Stimulated activated CD8-positive, alpha-beta memory T cell treated with anti-CD3 and anti-CD28 coated beads, Interleukin-7, amount 100 ng/mL, for 48 hours (primary cell): ENCODE data around the gene HIF3A.

Experiments used
- DNase-seq, 2 donors: peaks; one replicate each; pipeline ENCODE4 v3.0.0-alpha.2; 2020; ENCODE audit warnings: low read depth in 1 of 2; ENCODE audit errors: extremely low read depth in 1 of 2

Gene HIF3A

GRCh38 chr19:46326608-46327007, 29.8 kb downstream of the HIF3A start:
- DNase-seq = no peak

DNA sequence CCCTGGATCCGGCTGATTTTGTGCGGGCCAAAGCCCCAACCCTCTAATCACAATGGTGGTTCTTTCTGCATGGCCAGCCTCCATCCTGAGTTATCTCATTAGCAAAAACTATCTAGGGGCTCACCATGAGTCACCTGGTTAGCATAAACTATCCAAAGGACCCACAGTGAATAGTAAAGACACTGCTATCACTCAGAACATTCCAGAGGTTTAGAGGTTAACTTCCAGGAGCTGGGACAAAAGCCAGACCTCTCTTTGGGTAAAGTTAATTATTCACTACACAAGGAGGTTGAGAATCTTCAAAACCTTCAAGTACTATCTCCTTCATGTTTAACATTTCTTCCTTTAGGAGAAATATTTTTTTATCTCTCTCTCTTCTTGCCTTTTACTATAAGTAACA, 31.2 kb downstream of the HIF3A start:
- no peak for DNase-seq

GRCh38 chr19:46330319-46330918, 33.6 kb downstream of the HIF3A start:
- DNase-seq = no peak

DNA sequence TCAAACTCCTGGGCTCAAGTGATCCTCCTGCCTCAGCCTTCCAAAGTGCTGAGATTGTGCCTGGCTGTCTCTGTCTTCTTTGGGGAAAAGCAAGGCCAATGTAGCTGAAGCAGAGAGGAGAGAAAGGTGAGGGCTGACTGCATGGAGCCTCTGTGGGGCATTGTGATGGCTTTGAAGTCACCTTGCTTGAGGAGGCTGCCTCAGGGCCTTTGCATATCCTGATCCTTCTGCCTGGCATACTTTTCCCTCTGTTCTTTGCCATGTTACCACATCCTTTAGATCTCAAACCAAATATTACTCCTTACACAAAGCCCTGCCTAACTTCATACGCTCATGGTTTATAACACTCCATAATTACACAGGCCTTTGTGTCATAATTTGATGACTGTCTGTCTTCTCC, 40.6 kb downstream of the HIF3A start:
- no peak for DNase-seq

- no peak for DNase-seq
These were observed 42.6 kb downstream of the HIF3A start for GRCh38 chr19:46339446-46339845.

- DNase-seq = no peak
These were observed 43.3 kb downstream of the HIF3A start for GRCh38 chr19:46340051-46340659.

- no peak for DNase-seq
These were observed 45.1 kb downstream of the HIF3A start for GRCh38 chr19:46341937-46342336.

- DNase-seq = no peak
These were observed 47.5 kb downstream of the HIF3A start for GRCh38 chr19:46344363-46344762.

- DNase-seq = no peak
These were observed 48.3 kb downstream of the HIF3A start for GRCh38 chr19:46345157-46345556.

- DNase-seq = peak; percentile 85 to 86
These were observed 50.2 kb downstream of the HIF3A start, which contains the start of gene PPP5C for GRCh38 chr19:46346821-46347571. Gene PPP5C (plus strand): TSS chr19:46347087. CDS start chr19:46347097, 10 bp downstream.

- DNase-seq = no peak
These were observed 50.7 kb downstream of the HIF3A start for GRCh38 chr19:46347572-46347883.

DNA sequence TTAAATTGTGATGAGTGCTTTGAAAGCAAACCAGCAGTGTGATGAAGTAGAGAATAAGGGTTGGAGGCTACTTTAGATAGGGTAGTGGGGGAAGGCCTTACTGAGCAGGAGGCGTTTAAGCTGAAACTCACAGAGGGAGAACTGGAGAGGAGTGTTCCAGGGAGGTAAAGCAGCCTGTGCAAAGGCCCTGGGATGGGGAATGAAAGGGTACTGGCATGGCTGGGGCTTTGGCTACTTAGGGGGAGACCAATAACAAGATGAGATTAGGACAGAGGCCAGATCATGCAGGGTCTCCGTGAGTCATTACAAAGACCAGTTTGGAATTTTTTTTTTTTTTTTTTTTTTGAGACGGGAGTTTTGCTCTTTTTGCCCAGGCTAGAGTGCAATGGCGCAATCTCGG, 51.1 kb downstream of the HIF3A start:
- no peak for DNase-seq

GRCh38 chr19:46349311-46349993, 52.6 kb downstream of the HIF3A start:
- DNase-seq = no peak

DNA sequence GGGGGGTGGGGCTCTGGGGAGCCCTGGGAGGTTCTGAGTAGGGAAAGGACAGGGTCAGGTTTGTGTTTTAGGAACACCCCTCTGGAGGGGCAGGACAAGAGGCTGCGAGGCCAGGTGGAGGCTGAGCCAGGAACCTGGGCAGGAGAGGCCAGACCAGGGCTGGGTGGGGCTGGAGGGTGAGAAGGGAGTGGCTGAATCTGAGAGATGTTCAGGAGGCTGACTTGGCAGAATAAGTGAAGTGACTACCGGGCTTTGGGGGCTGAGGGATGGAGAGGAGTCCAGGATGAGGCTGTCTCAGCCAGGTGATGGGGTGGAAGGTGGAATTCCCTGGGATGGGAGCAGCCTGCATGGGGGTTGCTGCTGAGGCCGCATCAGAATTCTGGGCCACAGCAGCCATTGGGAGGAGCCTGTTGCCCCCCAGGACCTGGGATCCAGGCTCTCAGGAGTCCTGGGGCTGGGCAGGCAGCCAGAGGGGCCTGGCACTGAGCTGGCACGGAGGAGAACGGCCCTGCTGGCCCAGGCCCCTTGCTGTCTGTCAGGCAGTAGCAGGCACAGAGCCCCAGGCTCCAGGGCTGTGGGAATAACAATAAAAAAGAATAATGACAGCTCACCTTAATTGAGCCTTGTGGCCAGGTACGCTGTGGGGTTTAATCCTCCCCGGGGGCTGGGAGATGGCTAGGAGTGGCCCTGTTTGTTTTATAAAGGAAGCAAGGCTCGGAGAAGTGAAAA, 53.4 kb downstream of the HIF3A start:
- DNase-seq = no peak

DNA sequence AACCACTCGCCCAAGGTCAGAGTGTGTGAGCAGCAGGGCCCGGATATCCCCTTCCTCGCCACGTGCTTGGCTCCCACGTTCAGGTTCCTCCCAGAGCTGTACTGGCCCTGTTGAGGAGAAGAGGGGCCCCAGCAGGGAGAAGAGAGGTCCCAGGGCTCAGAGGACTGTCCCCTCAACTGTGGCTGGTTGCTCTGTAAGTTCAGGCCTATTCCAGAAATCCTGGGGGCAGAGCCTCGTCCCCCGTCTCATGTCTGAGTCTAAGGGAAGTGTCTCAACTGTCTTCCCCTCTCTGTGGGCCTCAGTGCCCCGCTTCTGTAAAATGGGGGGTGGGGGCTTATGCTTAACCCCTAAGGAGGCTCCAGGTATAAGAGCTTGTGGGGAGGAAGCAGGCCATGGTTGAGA, 53.9 kb downstream of the HIF3A start:
- no peak for DNase-seq

DNA sequence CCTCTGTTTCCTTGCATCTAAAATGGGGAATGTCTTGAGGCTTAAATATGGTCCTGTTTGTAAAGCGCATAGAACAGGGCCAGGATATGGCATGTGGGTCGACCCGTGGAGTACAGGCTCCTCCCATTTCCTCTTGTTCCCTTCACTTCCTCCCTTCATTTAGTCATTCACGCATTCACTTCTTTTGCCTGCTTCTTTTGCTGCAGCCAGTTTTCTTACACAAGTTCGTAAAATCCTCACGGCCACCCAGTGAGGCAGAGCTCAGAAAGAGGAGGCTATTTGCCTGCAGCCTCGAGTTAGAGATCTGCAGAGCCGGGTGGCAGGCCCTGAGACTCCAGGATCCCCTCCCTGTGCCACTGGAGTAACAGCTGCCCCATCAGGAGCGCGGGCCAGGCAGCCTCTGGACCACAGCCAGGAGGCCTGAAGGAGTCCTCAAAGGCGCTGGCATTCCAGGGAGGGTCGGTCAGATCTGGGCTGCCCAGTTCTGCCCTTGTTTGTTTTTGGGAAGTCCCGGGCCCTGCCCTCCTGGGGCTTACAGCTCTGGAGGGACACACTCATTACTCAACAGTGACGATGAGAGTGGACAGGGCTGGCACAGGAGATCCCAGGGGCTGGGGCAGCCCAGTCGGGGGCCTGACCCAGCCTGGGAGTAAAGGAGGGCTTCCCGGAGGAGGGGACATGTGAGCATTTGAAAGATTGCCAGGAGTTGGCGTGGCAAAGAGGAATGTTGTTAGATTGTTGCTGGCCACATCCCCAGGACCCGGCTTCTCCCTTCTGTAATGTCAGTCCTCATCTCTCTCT, 54.6 kb downstream of the HIF3A start:
- no peak for DNase-seq

GRCh38 chr19:46353730-46354528, 57.1 kb downstream of the HIF3A start:
- DNase-seq = no peak

DNA sequence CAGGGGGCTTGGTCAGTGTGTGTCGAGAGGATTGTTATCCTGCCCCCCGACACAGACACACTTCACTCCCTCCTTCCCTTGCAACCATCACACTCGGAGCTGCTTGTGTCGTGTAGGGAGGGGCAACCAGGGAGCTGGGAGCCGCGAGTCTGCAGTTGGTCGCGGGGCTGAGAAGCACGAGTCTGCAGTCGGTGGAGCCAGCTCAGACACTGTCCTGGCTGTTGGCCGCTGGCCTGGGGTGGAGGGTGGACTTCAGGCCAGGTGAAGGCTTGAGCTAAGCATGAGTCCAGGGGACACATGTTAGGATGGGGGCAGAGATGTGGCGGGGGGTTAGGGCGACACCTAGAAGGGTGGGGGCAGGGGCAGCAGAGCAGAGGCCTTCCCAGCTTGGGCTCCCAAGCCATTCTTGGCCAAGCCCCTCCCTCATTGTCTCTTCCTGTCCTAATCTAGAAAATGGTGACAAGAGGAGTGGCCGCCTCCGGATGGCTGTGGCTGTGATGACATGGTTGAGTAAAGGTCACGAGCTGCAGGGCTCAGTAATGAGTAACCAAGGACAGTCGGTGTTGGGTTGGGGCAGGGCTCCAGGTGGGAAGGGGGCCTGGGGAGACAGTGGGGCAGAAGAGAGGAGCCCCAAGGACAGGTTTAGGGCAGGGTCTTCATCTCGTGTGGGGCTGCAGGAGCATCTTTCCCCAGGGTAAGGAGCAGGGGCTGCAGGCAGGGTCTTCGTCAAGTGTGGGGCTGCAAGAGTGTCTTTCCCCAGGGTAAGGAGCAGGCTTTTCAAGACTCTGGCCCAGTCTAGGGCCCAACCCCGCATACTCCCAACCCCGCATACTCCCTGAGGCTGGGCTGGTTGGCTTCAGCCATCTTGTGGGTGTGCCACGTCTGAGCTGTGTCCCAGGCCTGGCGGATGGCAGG, 58.6 kb downstream of the HIF3A start:
- peak in 1 of 2 donors; percentile 20 for DNase-seq
